Upper lobe of left lung (tissue), 6 donors: Measurements from ENCODE around the gene LY6G6F. TPM values are rescaled to one million over a fixed set of nuclear protein-coding genes. Genes with fewer than 3 reads are reported as not detected.

Experiments used
- ATAC-seq, 2 donors: fragments of 200-7000 bp; cut with Tn5 transposase; one replicate each; pipeline ENCODE4 v1.9.1; 2022; ENCODE audit warnings: mild to moderate bottlenecking in 2 of 2, moderate library complexity in 2 of 2; ENCODE audit not compliant: low FRiP score in 2 of 2
- DNase-seq, 2 donors: peaks; one replicate each; pipeline ENCODE4 v3.0.0-alpha.2; 2019 to 2020
- H3K27ac ChIP-seq, 4 donors: fragments of 200-600 bp; sonication (generic); one replicate each; pipeline ENCODE4 v1.5.1; 2016 to 2019
- H3K27me3 ChIP-seq, 4 donors: fragments of 200-600 bp; sonication (generic); one replicate each; pipeline ENCODE4 v1.5.1; 2017 to 2019
- H3K36me3 ChIP-seq, 4 donors: fragments of 200-600 bp; sonication (generic); one replicate each; pipeline ENCODE4 v1.5.1; 2016 to 2019
- H3K4me1 ChIP-seq, 4 donors: fragments of 200-600 bp; sonication (generic); one replicate each; pipeline ENCODE4 v1.5.1; 2018 to 2019
- H3K4me3 ChIP-seq, 4 donors: fragments of 200-600 bp; sonication (generic); one replicate each; pipeline ENCODE4 v1.5.1; 2017 to 2019; ENCODE audit warnings: mild to moderate bottlenecking in 2 of 4, moderate library complexity in 1 of 4
- H3K9me3 ChIP-seq, 4 donors: fragments of 200-600 bp; sonication (generic); one replicate each; pipeline ENCODE4 v1.5.1; 2018 to 2019
- CTCF ChIP-seq, 6 experiments: fragments of 450-650 bp in 4 of 6; fragments of 200-600 bp in 2 of 6; sonication (generic) in 2 of 6; IDR thresholded peaks; one replicate each; pipeline ENCODE4 v1.5.1; 2016 to 2019; ENCODE audit warnings: antibody characterized with exemption in 6 of 6
- EP300 ChIP-seq, 4 donors: sonication (generic); formaldehyde crosslinking; IDR thresholded peaks; one replicate each; pipeline ENCODE4 v1.5.1; 2017; ENCODE audit warnings: antibody characterized with exemption in 4 of 4, control low read depth in 2 of 4
- POLR2A ChIP-seq, 4 donors: fragments of 450-650 bp; IDR thresholded peaks; one replicate each; pipeline ENCODE4 v1.5.1; 2016 to 2017; ENCODE audit warnings: antibody characterized with exemption in 4 of 4, mild to moderate bottlenecking in 2 of 4
- POLR2AphosphoS5 ChIP-seq, 2 donors: sonication (generic); formaldehyde crosslinking; IDR thresholded peaks; one replicate each; pipeline ENCODE4 v1.5.1; 2017; ENCODE audit warnings: antibody characterized with exemption in 2 of 2
- WGBS, 2 donors: methylation state at CpG; one replicate each; pipeline ENCODE4 v1.1.5; 2017 to 2018; 5-methylcytosine and 5-hydroxymethylcytosine counted together
- total RNA-seq, 6 donors: library from RNA; depleted of rRNA in 4 of 6; stranded (reverse); fragments of >200 nt in 4 of 6; gene quantifications; one replicate each; pipeline versions ENCODE4 v1.1.0 to v1.2.1, GENCODE V29; 2016 to 2021
- donor health status: DM: no; HTN: no; CAD: no; lungs with moderate emphysema.
- donor health status: DM: no; HTN: yes; CAD: no; lungs with severe emphysema.

The LY6G6F gene
- total RNA-seq, 6 donors from 2014 or later = 0.63 to 9.4 (median 1.7) TPM

GRCh38 chr6:31734247-31734820 lies 27.7 kb downstream of the LY6G6F start:
- Histone ChIP-seq H3K27me3 (no peaks in the 10 kb centered on the region), H3K36me3 (peaks cover 20 to 40% (median 38%) of the 10 kb centered on the region in 4 donors), H3K27ac (peak overlapping the region; percentile 90 to 99 (median 98)), H3K9me3 (no peaks in the 10 kb centered on the region), H3K4me1 (peaks cover 53 to 81% (median 66%) of the 10 kb centered on the region in 4 donors), H3K4me3 (peak overlapping the region; percentile 68 to 93 (median 73))
- WGBS, 2 donors = 3% methylated on average over 2 of the region's 2 CpGs; no CpG with 5 or more reads in 1 of the 2 donors
- no peak for TF ChIP-seq EP300 (IDR thresholded peaks at IDR 0.05)
- no peak for TF ChIP-seq POLR2A (IDR thresholded peaks at IDR 0.05)
- TF ChIP-seq CTCF (IDR thresholded peaks at IDR 0.05) = no peak
- TF ChIP-seq POLR2AphosphoS5 (IDR thresholded peaks at IDR 0.05) = no peak
- ATAC-seq = no peak
- DNase-seq = no peak

- H3K27me3 ChIP-seq = no peaks in the 10 kb centered on the region
- H3K4me3 ChIP-seq = peak overlapping the region; percentile 68 to 93 (median 73)
- ATAC-seq (peak; percentile 18 to 44), DNase-seq (peak in 1 of 2 donors; percentile 83)
- peak overlapping the region; percentile 90 to 99 (median 98) for H3K27ac ChIP-seq
- whole genome bisulfite sequencing, 2 donors = 0 to 1% methylated on average over 18 of the region's 18 CpGs
- H3K9me3 ChIP-seq = no peaks in the 10 kb centered on the region
- TF ChIP-seq POLR2A (IDR thresholded peaks at IDR 0.05) (peak in 2 of 4 donors; percentile 56 to 73), EP300 (IDR thresholded peaks at IDR 0.05) (peak in 2 of 4 donors; percentile 40 to 62), CTCF (IDR thresholded peaks at IDR 0.05) (no peak), POLR2AphosphoS5 (IDR thresholded peaks at IDR 0.05) (peak; percentile 90 to 93)
- peaks cover 20 to 40% (median 38%) of the 10 kb centered on the region in 4 donors for H3K36me3 ChIP-seq
- peaks cover 56 to 84% (median 69%) of the 10 kb centered on the region in 4 donors for H3K4me1 ChIP-seq
These were observed 28.2 kb downstream of the LY6G6F start for GRCh38 chr6:31734821-31735406.

- Histone ChIP-seq H3K9me3 (no peaks in the 10 kb centered on the region), H3K27ac (peak within 1 kb of the TSS; percentile 90 to 99 (median 98)), H3K36me3 (peaks cover 20 to 32% (median 30%) of the 10 kb centered on the region in 4 donors), H3K4me3 (peak within 1 kb of the TSS; percentile 68 to 93 (median 73)), H3K27me3 (no peaks in the 10 kb centered on the region), H3K4me1 (peaks cover 58 to 80% (median 67%) of the 10 kb centered on the region in 4 donors)
- peak; percentile 78 to 86 for ATAC-seq
- peak; percentile 91 to 93 for DNase-seq
- WGBS, 2 donors = 1 to 2% methylated on average over 20 to 23 of the region's 24 CpGs
- TF ChIP-seq POLR2A (IDR thresholded peaks at IDR 0.05) (peak in 3 of 4 donors; percentile 77 to 96 (median 94)), CTCF (IDR thresholded peaks at IDR 0.05) (no peak), EP300 (IDR thresholded peaks at IDR 0.05) (peak in 1 of 4 donors; percentile 23), POLR2AphosphoS5 (IDR thresholded peaks at IDR 0.05) (peak; percentile 97 to 99)
These were observed 29.5 kb downstream of the LY6G6F start, which contains the start of gene CLIC1 for GRCh38 chr6:31736021-31736767. Gene CLIC1 (minus strand): TSS chr6:31736530. CDS start chr6:31736300, 230 bp downstream.

GRCh38 chr6:31736768-31737314 lies 30.2 kb downstream of the LY6G6F start:
- ATAC-seq (no peak), DNase-seq (peak in 1 of 2 donors; percentile 55)
- peak overlapping the region; percentile 68 to 93 (median 73) for H3K4me3 ChIP-seq
- TF ChIP-seq CTCF (IDR thresholded peaks at IDR 0.05) = no peak
- no peak for TF ChIP-seq EP300 (IDR thresholded peaks at IDR 0.05)
- TF ChIP-seq POLR2A (IDR thresholded peaks at IDR 0.05) = no peak
- no peak for TF ChIP-seq POLR2AphosphoS5 (IDR thresholded peaks at IDR 0.05)
- H3K9me3 ChIP-seq = no peaks in the 10 kb centered on the region
- peaks cover 15 to 25% (median 24%) of the 10 kb centered on the region in 4 donors for H3K36me3 ChIP-seq
- H3K27ac ChIP-seq = peak overlapping the region; percentile 90 to 99 (median 98)
- peaks cover 58 to 76% (median 63%) of the 10 kb centered on the region in 4 donors for H3K4me1 ChIP-seq
- 24 to 42% methylated on average over 10 of the region's 10 CpGs for WGBS, 2 donors
- no peaks in the 10 kb centered on the region for H3K27me3 ChIP-seq
